Muscle of leg (tissue), 11 donors: Measurements from ENCODE around the gene RALGPS1. TPM values are rescaled to one million over a fixed set of nuclear protein-coding genes. Genes with fewer than 3 reads are reported as not detected.
A peak's percentile ranks its signal among the peaks of the same experiment; 100 is the strongest.

Source experiments
- DNase-seq: peaks from one replicate; pipeline ENCODE4 v3.0.0; 2013
- H3K27ac ChIP-seq: one replicate; pipeline ENCODE4 v1.5.1; 2013; ENCODE audit warnings: mild to moderate bottlenecking, low read length, control low read depth
- H3K27me3 ChIP-seq: one replicate; pipeline ENCODE4 v1.6.1; 2013; ENCODE audit warnings: low read length; ENCODE audit not compliant: control insufficient read depth, insufficient read depth
- H3K36me3 ChIP-seq: one replicate; pipeline ENCODE4 v1.6.1; 2013; ENCODE audit warnings: low read length; ENCODE audit not compliant: control insufficient read depth, insufficient read depth
- H3K4me1 ChIP-seq: one replicate; pipeline ENCODE4 v1.6.1; 2013; ENCODE audit warnings: low read length; ENCODE audit not compliant: control insufficient read depth, insufficient read depth
- H3K4me3 ChIP-seq: one replicate; pipeline ENCODE4 v1.5.1; 2013; ENCODE audit warnings: low read length, control low read depth
- H3K9me3 ChIP-seq: replicated peaks from 2 replicates; pipeline ENCODE4 v1.6.1; 2013; ENCODE audit warnings: low read depth, low read length; ENCODE audit not compliant: control insufficient read depth
- WGBS: methylation state at CpG from one replicate; pipeline ENCODE4 v1.1.5; 2013; ENCODE audit warnings: missing lambda C conversion rate; ENCODE audit not compliant: insufficient coverage; 5-methylcytosine and 5-hydroxymethylcytosine counted together
- polyA plus RNA-seq, 8 donors: library from polyadenylated mRNA; unstranded; fragments of 120-200 nt; gene quantifications; one replicate each; pipeline versions ENCODE4 v1.2.1 to v1.2.3, GENCODE V29; 2013; ENCODE audit warnings: inconsistent platforms in 1 of 8, low replicate concordance in 1 of 8; ENCODE audit not compliant: insufficient read length in 8 of 8, insufficient read depth in 1 of 8
- total RNA-seq: library from RNA; stranded (reverse); fragments of 120-200 nt; gene quantifications from one replicate; pipeline ENCODE4 v1.2.4, GENCODE V29; 2013

Gene RALGPS1
- total and polyA plus RNA-seq, 9 donors = 4.6 to 8.6 (median 7.2) TPM

DNA sequence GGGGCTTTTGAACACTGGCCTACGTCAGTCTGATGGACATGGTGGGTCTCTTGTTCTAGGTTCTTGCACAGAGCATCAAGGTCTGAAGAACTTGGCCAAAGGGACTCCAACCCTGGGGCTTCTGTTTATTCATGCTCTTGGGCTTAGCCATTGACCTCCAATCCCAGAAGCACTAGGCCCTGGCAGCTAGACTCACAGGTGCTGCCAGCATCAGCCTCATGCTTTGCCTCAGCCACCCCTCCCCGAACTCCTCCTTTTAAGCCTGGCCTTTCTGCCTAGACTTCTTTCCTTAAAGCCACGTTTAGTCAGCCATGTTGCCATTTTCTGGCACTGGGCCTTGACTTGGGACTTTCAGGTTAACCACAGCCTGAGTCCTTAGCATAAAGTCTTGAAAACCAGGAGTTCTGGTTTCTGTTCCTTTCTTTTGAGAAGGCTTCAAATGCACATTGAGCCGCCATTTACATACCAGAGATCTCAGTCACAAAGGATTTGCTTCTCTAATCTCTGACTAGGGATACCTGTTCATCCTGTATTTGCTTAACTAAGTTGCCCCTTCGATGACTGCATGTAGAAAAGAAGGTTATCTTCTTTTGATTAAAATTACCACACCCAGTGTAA, 153.1 kb downstream of the RALGPS1 start:
- no peak for DNase-seq
- H3K4me3 ChIP-seq = no peak overlapping the region
- H3K9me3 ChIP-seq = peaks cover 4% of the 10 kb centered on the region
- H3K36me3 ChIP-seq = no peaks in the 10 kb centered on the region
- no peak overlapping the region for H3K27ac ChIP-seq
- 94% methylated on average over 4 of the region's 5 CpGs for WGBS
- H3K27me3 ChIP-seq = no peaks in the 10 kb centered on the region
- no peaks in the 10 kb centered on the region for H3K4me1 ChIP-seq

DNA sequence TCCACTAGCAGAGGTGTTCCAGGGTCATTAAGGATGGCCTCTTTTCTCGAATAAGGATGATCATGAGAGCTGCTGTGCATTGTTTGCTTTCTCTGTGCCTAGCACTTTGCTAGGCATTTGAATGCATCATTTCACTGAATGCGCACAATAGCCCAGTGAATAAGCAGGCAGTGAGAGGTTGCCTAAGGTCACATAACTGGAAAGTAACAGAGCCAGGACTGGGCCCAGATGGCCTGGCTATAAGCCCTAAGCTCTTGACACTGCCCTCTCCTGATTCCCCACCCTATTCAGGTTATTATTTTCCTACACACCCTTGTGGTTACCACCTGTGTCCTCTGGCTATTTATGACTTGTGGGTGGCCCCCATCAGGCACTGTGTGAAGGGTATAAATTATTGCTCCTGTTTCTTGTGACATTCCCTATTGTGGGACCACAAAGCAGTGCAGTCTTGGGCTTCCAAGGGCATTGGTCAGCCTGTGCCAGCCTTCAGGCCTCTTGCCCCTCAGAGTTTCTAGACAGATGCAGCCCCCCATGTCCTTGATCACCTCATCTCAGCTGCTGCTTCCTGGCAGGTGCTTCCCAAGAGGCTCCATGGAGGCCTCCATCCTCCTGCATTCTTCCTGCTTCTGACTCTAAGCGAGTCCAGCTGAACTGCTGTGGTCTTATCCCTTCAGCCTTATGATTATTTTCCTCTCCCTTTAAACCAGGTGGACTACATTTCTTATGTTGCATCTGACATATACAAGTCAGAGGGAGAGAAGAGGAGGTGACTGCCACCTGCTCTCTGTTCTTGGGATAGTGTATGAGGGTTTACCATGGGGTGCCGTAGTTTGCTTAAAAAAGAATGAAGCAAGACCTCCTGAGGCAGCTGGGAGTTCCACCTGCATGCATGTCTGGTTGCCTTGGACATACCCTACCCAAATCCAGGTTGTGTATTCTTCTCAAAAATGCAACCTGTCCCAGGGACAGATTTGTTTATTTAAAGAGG, 160.3 kb downstream of the RALGPS1 start:
- Histone ChIP-seq H3K36me3 (no peaks in the 10 kb centered on the region), H3K9me3 (peaks cover 4% of the 10 kb centered on the region), H3K4me1 (peaks cover 21% of the 10 kb centered on the region), H3K4me3 (no peak overlapping the region), H3K27me3 (no peaks in the 10 kb centered on the region), H3K27ac (peak overlapping the region; percentile 14)
- WGBS = 79% methylated on average over 3 of the region's 4 CpGs
- no peak for DNase-seq

DNA sequence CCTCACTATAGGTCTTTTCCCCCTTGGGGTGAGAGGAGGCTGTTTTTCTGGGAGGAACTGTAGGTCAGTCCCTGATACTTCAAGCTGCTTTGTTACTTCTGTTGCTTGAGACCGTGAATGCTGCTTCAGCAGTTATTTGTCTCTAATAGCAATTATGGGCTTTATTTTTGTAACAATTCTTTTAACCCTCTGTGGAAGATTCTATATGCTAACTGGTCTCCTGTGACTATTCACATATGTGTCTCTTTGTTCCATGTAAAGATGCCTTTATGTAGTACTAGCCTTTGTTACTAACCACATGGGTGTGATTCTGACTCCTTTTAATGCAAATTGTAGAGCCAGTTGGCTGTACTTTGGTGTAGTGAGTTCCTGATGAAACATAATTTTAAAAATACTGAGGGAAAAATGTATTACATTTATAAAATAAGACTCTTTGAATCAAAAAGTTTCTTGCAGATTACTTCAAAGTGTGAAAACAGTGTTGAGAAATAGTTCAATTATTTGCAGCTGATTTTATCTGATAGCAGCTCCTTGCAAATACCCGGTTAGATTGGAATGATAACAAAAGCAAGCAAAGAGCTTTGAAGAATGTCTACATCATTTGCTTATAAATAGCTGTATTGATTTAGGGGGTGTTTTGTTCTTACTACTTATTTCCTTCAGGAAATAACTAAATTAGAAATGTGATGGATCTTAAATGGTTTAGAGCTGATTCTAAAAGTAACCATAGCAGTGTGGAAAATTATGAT, 161.2 kb downstream of the RALGPS1 start:
- Histone ChIP-seq H3K27me3 (no peaks in the 10 kb centered on the region), H3K4me1 (peaks cover 21% of the 10 kb centered on the region), H3K9me3 (peaks cover 4% of the 10 kb centered on the region), H3K4me3 (no peak overlapping the region), H3K27ac (peak overlapping the region; percentile 47), H3K36me3 (no peaks in the 10 kb centered on the region)
- peak; percentile 58 for DNase-seq
- no CpG with 5 or more reads among the region's 2 CpGs for WGBS

DNA sequence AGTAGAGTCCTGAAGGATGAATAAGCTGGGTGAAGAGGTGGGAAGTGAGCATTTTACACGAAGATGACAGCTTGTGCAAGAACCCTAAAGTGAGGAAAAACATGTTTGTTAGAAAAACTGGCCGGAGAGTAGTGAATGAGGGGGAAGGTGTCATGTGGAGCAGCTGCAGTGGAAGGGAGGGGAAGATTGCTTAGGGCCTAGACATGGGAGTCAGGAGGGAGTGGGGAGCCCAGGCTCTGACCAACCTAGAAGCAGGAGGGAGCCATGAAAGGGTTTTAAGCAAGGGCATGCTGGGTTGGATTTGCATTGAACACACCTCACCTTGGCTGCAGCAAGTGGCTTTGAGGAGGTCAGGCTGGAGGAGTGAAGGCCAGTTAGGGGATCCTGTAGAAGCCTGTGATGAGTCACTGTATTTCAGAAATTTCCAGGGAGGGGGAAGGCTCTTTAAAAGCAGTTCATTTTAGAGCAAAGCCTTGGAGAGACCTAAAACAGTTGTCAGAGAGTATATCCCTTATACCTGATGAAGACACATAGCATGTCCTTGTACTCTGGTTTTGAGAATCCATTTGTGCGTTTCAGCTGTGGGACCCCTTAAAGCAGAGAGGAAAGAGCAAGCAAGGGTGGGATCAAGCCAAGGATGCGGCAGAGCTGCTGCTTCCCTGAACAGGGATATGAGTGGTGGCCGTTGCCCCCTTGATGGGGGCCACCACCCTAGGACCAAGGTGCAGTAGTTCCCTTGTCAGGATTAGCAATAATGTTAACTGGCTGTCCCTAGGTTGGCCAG, 162.5 kb downstream of the RALGPS1 start:
- Histone ChIP-seq H3K4me1 (peaks cover 21% of the 10 kb centered on the region), H3K27me3 (no peaks in the 10 kb centered on the region), H3K27ac (peak overlapping the region; percentile 11), H3K9me3 (peaks cover under 1% of the 10 kb centered on the region), H3K36me3 (no peaks in the 10 kb centered on the region), H3K4me3 (no peak overlapping the region)
- WGBS = 67% methylated on average over 5 of the region's 5 CpGs
- no peak for DNase-seq

DNA sequence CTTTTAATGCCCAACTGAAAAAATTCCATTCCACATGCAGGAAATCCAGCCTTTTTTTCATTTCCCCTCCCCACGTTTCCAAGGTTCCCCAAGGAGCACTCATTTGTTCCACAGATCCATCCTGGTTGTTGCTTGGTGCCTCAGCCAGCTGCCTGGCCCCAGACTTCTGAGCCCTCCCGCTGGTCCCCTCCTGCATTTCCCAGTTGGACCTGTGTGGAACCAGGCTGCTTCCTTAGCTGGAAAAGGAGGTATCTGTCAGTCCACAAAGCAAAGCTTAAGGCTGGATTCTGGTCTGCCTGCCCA, 163.0 kb downstream of the RALGPS1 start:
- no peaks in the 10 kb centered on the region for H3K36me3 ChIP-seq
- H3K27ac ChIP-seq = peak overlapping the region; percentile 11
- H3K27me3 ChIP-seq = no peaks in the 10 kb centered on the region
- peak; percentile 41 for DNase-seq
- WGBS = 21% methylated on average over 2 of the region's 2 CpGs
- no peak overlapping the region for H3K4me3 ChIP-seq
- H3K4me1 ChIP-seq = peaks cover 21% of the 10 kb centered on the region
- no peaks in the 10 kb centered on the region for H3K9me3 ChIP-seq

DNA sequence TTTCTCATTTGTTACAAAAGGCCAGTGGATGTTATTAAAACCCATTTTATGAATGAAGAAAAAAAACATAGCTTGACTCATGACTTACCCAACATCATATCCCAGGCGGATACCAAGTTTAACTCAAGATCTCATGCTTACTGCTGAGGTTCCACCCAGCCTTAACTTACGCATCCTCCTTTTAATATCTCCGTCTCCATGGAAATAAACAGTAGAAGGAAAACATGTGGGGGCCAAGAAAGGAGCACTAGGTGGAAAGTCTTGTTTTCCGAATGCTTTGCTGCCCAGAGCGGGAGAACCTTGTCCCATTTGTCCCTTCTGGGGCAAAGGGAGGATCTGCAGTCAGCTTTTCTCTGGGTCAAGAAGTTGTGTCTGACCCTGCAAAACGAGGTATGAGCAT, 163.8 kb downstream of the RALGPS1 start:
- DNase-seq = peak; percentile 72
- WGBS = 94% methylated on average over 2 of the region's 6 CpGs
- H3K4me3 ChIP-seq = no peak overlapping the region
- no peak overlapping the region for H3K27ac ChIP-seq
- no peaks in the 10 kb centered on the region for H3K27me3 ChIP-seq
- peaks cover 28% of the 10 kb centered on the region for H3K4me1 ChIP-seq
- H3K9me3 ChIP-seq = no peaks in the 10 kb centered on the region
- H3K36me3 ChIP-seq = no peaks in the 10 kb centered on the region

DNA sequence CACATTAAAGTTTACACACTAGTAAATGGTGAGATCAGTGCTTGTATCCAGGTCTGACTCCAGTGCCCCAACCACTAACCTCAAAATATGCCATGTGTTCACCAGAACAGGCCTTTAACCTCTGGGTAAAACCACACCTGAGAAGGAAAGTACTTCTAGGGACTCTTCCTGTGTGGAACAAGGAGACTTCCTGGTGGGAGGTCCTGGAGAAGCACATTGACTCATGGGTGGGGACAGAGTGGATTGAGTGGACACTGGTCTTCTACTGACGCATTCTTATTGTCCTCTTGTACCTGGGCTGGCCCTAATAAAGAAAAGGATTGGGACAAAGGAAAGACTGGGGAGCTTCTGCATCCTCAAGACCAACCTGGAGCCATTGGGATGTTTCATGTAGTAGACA, 164.4 kb downstream of the RALGPS1 start:
- DNase-seq = no peak
- no CpG with 5 or more reads among the region's 1 CpG for WGBS
- H3K36me3 ChIP-seq = no peaks in the 10 kb centered on the region
- H3K9me3 ChIP-seq = no peaks in the 10 kb centered on the region
- no peak overlapping the region for H3K27ac ChIP-seq
- peaks cover 33% of the 10 kb centered on the region for H3K4me1 ChIP-seq
- H3K27me3 ChIP-seq = no peaks in the 10 kb centered on the region
- no peak overlapping the region for H3K4me3 ChIP-seq

DNA sequence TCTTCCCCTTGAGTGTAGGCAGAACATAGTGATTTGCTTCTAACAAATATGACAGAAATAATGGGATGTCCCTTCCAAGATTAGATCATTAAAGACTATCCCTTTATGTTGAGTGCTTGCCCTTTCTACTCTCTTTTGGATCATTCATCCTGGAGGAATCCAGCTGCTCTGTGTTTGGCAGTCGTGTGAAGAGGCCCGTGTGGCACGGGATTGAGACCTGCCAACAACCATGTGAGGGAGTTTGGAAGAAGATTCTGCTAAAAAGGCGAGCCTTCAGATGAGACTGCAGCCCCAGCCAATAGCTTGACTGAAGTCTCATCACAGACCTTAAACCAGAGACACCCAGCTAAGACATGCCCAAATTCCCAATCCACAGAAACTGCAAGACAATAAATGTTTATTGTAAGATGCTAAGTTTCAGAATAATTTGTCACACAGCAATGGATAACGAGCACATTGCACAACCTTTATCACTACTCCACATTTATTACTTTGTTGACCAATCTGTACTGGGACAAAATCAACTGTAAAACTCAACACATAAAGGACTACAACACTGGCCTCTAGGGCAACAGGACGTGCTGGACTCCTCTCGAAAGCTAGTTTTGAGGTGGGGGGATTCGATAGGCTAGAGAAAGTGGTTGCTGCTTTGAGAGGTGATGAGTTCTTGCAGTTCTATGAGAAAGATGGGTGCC, 165.0 kb downstream of the RALGPS1 start:
- H3K9me3 ChIP-seq = no peaks in the 10 kb centered on the region
- no peak for DNase-seq
- H3K27ac ChIP-seq = no peak overlapping the region
- WGBS = 100% methylated on average over 2 of the region's 8 CpGs
- no peaks in the 10 kb centered on the region for H3K36me3 ChIP-seq
- H3K4me1 ChIP-seq = peaks cover 28% of the 10 kb centered on the region
- no peak overlapping the region for H3K4me3 ChIP-seq
- no peaks in the 10 kb centered on the region for H3K27me3 ChIP-seq
